HG02588 (cell line): ENCODE results near the gene INPP5J.

Experiments
- ATAC-seq: cut with Tn5 transposase; IDR thresholded peaks from one replicate; pipeline ENCODE4 v1.9.1; 2021; ENCODE audit warnings: mild to moderate bottlenecking, moderate library complexity; ENCODE audit not compliant: unreplicated experiment

INPP5J gene

GRCh38 chr22:31124811-31125465 is 2.2 kb downstream of the INPP5J start:
- no peak for ATAC-seq

- no peak for ATAC-seq
Measured at GRCh38 chr22:31125521-31126117, 2.9 kb downstream of the INPP5J start.

GRCh38 chr22:31126128-31126868 is 3.5 kb downstream of the INPP5J start:
- no peak for ATAC-seq

- no peak for ATAC-seq
Measured at GRCh38 chr22:31126869-31127175, 4.1 kb downstream of the INPP5J start.

GRCh38 chr22:31127181-31127772 is 4.5 kb downstream of the INPP5J start:
- ATAC-seq, result no peak

- no peak for ATAC-seq
Measured at GRCh38 chr22:31128156-31128555, 5.4 kb downstream of the INPP5J start.

- no peak for ATAC-seq
Measured at GRCh38 chr22:31130873-31131272, 8.1 kb downstream of the INPP5J start.

GRCh38 chr22:31133911-31134310 is 11.1 kb downstream of the INPP5J start:
- no peak for ATAC-seq

GRCh38 chr22:31134688-31135087 is 11.9 kb downstream of the INPP5J start:
- no peak for ATAC-seq

GRCh38 chr22:31135706-31136105 is 12.9 kb downstream of the INPP5J start:
- no peak for ATAC-seq

- ATAC-seq, result no peak
Measured at GRCh38 chr22:31136155-31136554, 13.4 kb downstream of the INPP5J start.

GRCh38 chr22:31136711-31137110 is 13.9 kb downstream of the INPP5J start:
- no peak for ATAC-seq

GRCh38 chr22:31137721-31138120 is 15.0 kb downstream of the INPP5J start:
- no peak for ATAC-seq

- no peak for ATAC-seq
Measured at GRCh38 chr22:31138126-31138525, 15.4 kb downstream of the INPP5J start.

GRCh38 chr22:31139066-31139465 is 16.3 kb downstream of the INPP5J start:
- no peak for ATAC-seq

- ATAC-seq, result no peak
Measured at GRCh38 chr22:31139866-31140716, 17.3 kb downstream of the INPP5J start, which contains the start of gene PLA2G3. PLA2G3 (minus strand) TSS chr22:31140508; CDS start chr22:31140354, 154 bp downstream.

- no peak for ATAC-seq
Measured at GRCh38 chr22:31140746-31141145, 18.0 kb downstream of the INPP5J start.

GRCh38 chr22:31141551-31141950 is 18.8 kb downstream of the INPP5J start:
- no peak for ATAC-seq

- no peak for ATAC-seq
Measured at GRCh38 chr22:31142285-31142684, 19.5 kb downstream of the INPP5J start.

- ATAC-seq, result no peak
Measured at GRCh38 chr22:31143038-31143437, 20.3 kb downstream of the INPP5J start.

GRCh38 chr22:31143537-31143936 is 20.8 kb downstream of the INPP5J start:
- ATAC-seq, result no peak
